Fibroblast of pulmonary artery (primary cell): ENCODE measurements around the gene DERA.
"Not testable (repeated sequence)": the region's sequence is repeated elsewhere in the genome, so short reads cannot be mapped to it uniquely, and the experiment has no call there.

Source experiments
- DNase-seq: peaks from one replicate; pipeline ENCODE4 v3.0.0-alpha.2; 2010; ENCODE audit warnings: low read depth
- H3K4me3 ChIP-seq: replicated peaks from 2 replicates; pipeline ENCODE4 v1.5.1; 2011; ENCODE audit warnings: low read depth, mild to moderate bottlenecking, control low read depth, low read length, moderate library complexity
- CTCF ChIP-seq: IDR thresholded peaks from 2 replicates; pipeline ENCODE4 v1.5.1; 2011; ENCODE audit warnings: mild to moderate bottlenecking, control low read depth, low read length, inconsistent platforms; ENCODE audit errors: missing control alignments

DERA gene

GRCh38 chr12:16037533-16037932 is 126.4 kb downstream of the DERA start:
- TF ChIP-seq CTCF, result no peak
- DNase-seq, result no peak
- H3K4me3 ChIP-seq, result no peak overlapping the region

GRCh38 chr12:16043480-16043879 is 132.3 kb downstream of the DERA start:
- TF ChIP-seq CTCF, result no peak
- no peak overlapping the region for H3K4me3 ChIP-seq
- no peak for DNase-seq

- no peak for TF ChIP-seq CTCF
- H3K4me3 ChIP-seq, result no peak overlapping the region
- DNase-seq, result no peak
Measured at GRCh38 chr12:16046266-16046665, 135.1 kb downstream of the DERA start.

- TF ChIP-seq CTCF, result no peak
- no peak for DNase-seq
- H3K4me3 ChIP-seq, result no peak overlapping the region
Measured at GRCh38 chr12:16048511-16048910, 137.4 kb downstream of the DERA start.

- TF ChIP-seq CTCF, result no peak
- no peak for DNase-seq
- no peak overlapping the region for H3K4me3 ChIP-seq
Measured at GRCh38 chr12:16056910-16057309, 145.8 kb downstream of the DERA start.

GRCh38 chr12:16057351-16057751 is 146.2 kb downstream of the DERA start:
- DNase-seq, H3K4me3 ChIP-seq: not testable (repeated sequence)

- H3K4me3 ChIP-seq, result no peak overlapping the region
- TF ChIP-seq CTCF, result no peak
- peak; percentile 75 for DNase-seq
Measured at GRCh38 chr12:16062611-16063010, 151.5 kb downstream of the DERA start.

GRCh38 chr12:16063726-16064125 is 152.6 kb downstream of the DERA start:
- H3K4me3 ChIP-seq, result no peak overlapping the region
- no peak for TF ChIP-seq CTCF
- peak; percentile 46 for DNase-seq
